WTC11 (cell line): ENCODE data around the gene GRIN2A. TPM values are rescaled to one million over a fixed set of nuclear protein-coding genes. Genes with fewer than 3 reads are reported as not detected.

Source experiments
- ATAC-seq: fragments of 200-7000 bp; cut with Tn5 transposase; 2 replicates; pipeline ENCODE4 v1.10.0; 2021; ENCODE audit warnings: mild to moderate bottlenecking, moderate library complexity
- CTCF ChIA-PET: fragments of 300-600 bp; sonication (Branson Sonifier 250); formaldehyde crosslinking; loops from one replicate; lab custom pipeline; 2021; ENCODE audit warnings: antibody characterized with exemption; lab: Charles Lee
- POLR2A ChIA-PET: fragments of 350-600 bp; sonication (Branson Sonifier 250); formaldehyde crosslinking; loops from one replicate; lab custom pipeline; 2021; ENCODE audit warnings: antibody characterized with exemption; lab: Charles Lee
- DNase-seq: peaks from one replicate; pipeline ENCODE4 v3.0.0; 2021; ENCODE audit warnings: low spot score
- H3K27ac Mint-ChIP-seq: 2 replicates; pipeline ENCODE4 v1.8.0; 2021; ENCODE audit warnings: mixed read lengths
- H3K27me3 Mint-ChIP-seq: 2 replicates; pipeline ENCODE4 v1.8.0; 2021; ENCODE audit warnings: low read depth, mild to moderate bottlenecking, moderate library complexity, mixed read lengths
- H3K36me3 Mint-ChIP-seq: 2 replicates; pipeline ENCODE4 v1.8.0; 2021; ENCODE audit warnings: mixed read lengths
- H3K4me1 Mint-ChIP-seq: 2 replicates; pipeline ENCODE4 v1.8.0; 2022; ENCODE audit warnings: mixed read lengths
- H3K4me3 Mint-ChIP-seq: 2 replicates; pipeline ENCODE4 v1.8.0; 2021; ENCODE audit warnings: mild to moderate bottlenecking, moderate library complexity, mixed read lengths
- H3K9me3 Mint-ChIP-seq: 2 replicates; pipeline ENCODE4 v1.8.0; 2021; ENCODE audit warnings: mixed read lengths
- E2F1 ChIP-seq: sonication (generic); formaldehyde crosslinking; IDR thresholded peaks from 2 replicates; pipeline ENCODE4 v1.8.0; 2022; ENCODE audit warnings: mild to moderate bottlenecking, missing genetic modification reagents
- E2F4 ChIP-seq: sonication (generic); formaldehyde crosslinking; IDR thresholded peaks from 2 replicates; pipeline ENCODE4 v1.8.1; 2022; ENCODE audit warnings: low read depth, mild to moderate bottlenecking, moderate library complexity, missing genetic modification reagents, borderline replicate concordance
- HMGA2 ChIP-seq: fragments of 250-450 bp; sonication (Bioruptor Pico); IDR thresholded peaks from 2 replicates; pipeline ENCODE4 v1.4.0; 2021; ENCODE audit warnings: mild to moderate bottlenecking, moderate library complexity
- HMGXB4 ChIP-seq: sonication (generic); formaldehyde crosslinking; IDR thresholded peaks from 2 replicates; pipeline ENCODE4 v1.8.1; 2023; ENCODE audit warnings: mild to moderate bottlenecking, moderate library complexity, missing genetic modification reagents
- IRF1 ChIP-seq: sonication (generic); formaldehyde crosslinking; IDR thresholded peaks from 2 replicates; pipeline ENCODE4 v1.8.0; 2023; ENCODE audit warnings: missing genetic modification reagents
- JUN ChIP-seq: sonication (generic); formaldehyde crosslinking; IDR thresholded peaks from 2 replicates; pipeline ENCODE4 v1.8.0; 2023; ENCODE audit warnings: mild to moderate bottlenecking, missing genetic modification reagents
- MAX ChIP-seq: sonication (generic); formaldehyde crosslinking; IDR thresholded peaks from 2 replicates; pipeline ENCODE4 v1.8.0; 2022; ENCODE audit warnings: mild to moderate bottlenecking, missing genetic modification reagents
- RORB ChIP-seq: fragments of 250-450 bp; sonication (Bioruptor Pico); IDR thresholded peaks from 2 replicates; pipeline ENCODE4 v1.9.0; 2021; ENCODE audit warnings: mild to moderate bottlenecking
- SOX15 ChIP-seq: fragments of 250-450 bp; sonication (Bioruptor Pico); IDR thresholded peaks from 2 replicates; pipeline ENCODE4 v1.9.0; 2021; ENCODE audit warnings: mild to moderate bottlenecking
- ZNF423 ChIP-seq: fragments of 250-450 bp; sonication (Bioruptor Pico); IDR thresholded peaks from 2 replicates; pipeline ENCODE4 v2.1.2; 2022; ENCODE audit warnings: mild to moderate bottlenecking, moderate library complexity
- ZNF425 ChIP-seq: fragments of 250-450 bp; sonication (Bioruptor Pico); conservative IDR thresholded peaks from 2 replicates; pipeline ENCODE4 v1.9.0; 2021; ENCODE audit warnings: mild to moderate bottlenecking
- total RNA-seq: library from RNA; stranded (reverse); gene quantifications from 3 replicates; pipeline ENCODE4 v1.2.3, GENCODE V29; 2021
- TF ChIP-seq, protein P1 (sequence below): sonication (generic); formaldehyde crosslinking; IDR thresholded peaks from 2 replicates; pipeline ENCODE4 v1.8.0; 2023; ENCODE audit warnings: missing genetic modification reagents, mild to moderate bottlenecking, borderline replicate concordance
- TF ChIP-seq, protein P2 (sequence below): sonication (generic); formaldehyde crosslinking; conservative IDR thresholded peaks from 2 replicates; pipeline ENCODE4 v1.8.1; 2022; ENCODE audit warnings: mild to moderate bottlenecking, missing genetic modification reagents
- TF ChIP-seq, protein P3 (sequence below): sonication (generic); formaldehyde crosslinking; IDR thresholded peaks from 2 replicates; pipeline ENCODE4 v1.8.1; 2023; ENCODE audit warnings: mild to moderate bottlenecking, missing genetic modification reagents

The GRIN2A gene
- total RNA-seq, 1 experiment from 2014 or later: 3.5 TPM

GRCh38 chr16:10001258-10001775 is 180.9 kb downstream of the GRIN2A start:
- ATAC-seq (no peak), DNase-seq (no peak)
- Mint-ChIP-seq H3K4me1 (peaks cover 5% of the 10 kb centered on the region), H3K36me3 (peaks cover 2% of the 10 kb centered on the region; the same call in 1 of the 2 replicates), H3K4me3 (no peak overlapping the region), H3K9me3 (peaks cover 23% of the 10 kb centered on the region), H3K27me3 (no peaks in the 10 kb centered on the region; the same call in 1 of the 2 replicates), H3K27ac (no peak overlapping the region)
- POLR2A ChIA-PET: no interaction called here
- CTCF ChIA-PET: no interaction called here
- TF ChIP-seq JUN (CRISPR knock-in tag): no peak
- TF ChIP-seq HMGA2 (CRISPR knock-in tag): no peak
- no peak for TF ChIP-seq IRF1 (CRISPR knock-in tag)

DNA sequence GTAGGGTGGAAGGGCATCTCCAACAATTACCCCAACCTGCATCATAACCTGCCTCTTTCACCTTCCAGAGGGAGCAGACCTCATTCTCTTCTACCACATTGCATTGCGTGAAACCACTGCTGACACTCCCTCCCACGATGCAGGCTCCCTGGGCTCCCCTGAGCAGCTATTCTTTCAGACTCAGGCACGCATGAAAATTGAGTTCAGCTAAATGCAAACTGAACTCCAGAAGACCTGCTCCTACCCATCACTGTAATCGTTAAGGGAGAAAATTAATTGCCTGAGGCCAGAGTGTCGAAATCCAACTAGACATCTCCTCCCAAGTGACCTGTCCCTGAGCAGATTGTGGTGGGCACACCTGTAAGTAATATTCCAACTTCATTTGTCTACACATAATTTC is 186.0 kb downstream of the GRIN2A start:
- no peaks in the 10 kb centered on the region for H3K36me3 Mint-ChIP-seq
- H3K27ac Mint-ChIP-seq: no peak overlapping the region
- no peak for TF ChIP-seq ZNF425
- TF ChIP-seq E2F4 (CRISPR knock-in tag): no peak
- no peak for TF ChIP-seq SOX15 (CRISPR knock-in tag)
- TF ChIP-seq MAX (CRISPR knock-in tag): no peak
- no peak for TF ChIP-seq ZNF423 (CRISPR knock-in tag)
- TF ChIP-seq RORB (CRISPR knock-in tag): no peak
- no peak for TF ChIP-seq E2F1 (CRISPR knock-in tag)
- TF ChIP-seq, protein P1, sequence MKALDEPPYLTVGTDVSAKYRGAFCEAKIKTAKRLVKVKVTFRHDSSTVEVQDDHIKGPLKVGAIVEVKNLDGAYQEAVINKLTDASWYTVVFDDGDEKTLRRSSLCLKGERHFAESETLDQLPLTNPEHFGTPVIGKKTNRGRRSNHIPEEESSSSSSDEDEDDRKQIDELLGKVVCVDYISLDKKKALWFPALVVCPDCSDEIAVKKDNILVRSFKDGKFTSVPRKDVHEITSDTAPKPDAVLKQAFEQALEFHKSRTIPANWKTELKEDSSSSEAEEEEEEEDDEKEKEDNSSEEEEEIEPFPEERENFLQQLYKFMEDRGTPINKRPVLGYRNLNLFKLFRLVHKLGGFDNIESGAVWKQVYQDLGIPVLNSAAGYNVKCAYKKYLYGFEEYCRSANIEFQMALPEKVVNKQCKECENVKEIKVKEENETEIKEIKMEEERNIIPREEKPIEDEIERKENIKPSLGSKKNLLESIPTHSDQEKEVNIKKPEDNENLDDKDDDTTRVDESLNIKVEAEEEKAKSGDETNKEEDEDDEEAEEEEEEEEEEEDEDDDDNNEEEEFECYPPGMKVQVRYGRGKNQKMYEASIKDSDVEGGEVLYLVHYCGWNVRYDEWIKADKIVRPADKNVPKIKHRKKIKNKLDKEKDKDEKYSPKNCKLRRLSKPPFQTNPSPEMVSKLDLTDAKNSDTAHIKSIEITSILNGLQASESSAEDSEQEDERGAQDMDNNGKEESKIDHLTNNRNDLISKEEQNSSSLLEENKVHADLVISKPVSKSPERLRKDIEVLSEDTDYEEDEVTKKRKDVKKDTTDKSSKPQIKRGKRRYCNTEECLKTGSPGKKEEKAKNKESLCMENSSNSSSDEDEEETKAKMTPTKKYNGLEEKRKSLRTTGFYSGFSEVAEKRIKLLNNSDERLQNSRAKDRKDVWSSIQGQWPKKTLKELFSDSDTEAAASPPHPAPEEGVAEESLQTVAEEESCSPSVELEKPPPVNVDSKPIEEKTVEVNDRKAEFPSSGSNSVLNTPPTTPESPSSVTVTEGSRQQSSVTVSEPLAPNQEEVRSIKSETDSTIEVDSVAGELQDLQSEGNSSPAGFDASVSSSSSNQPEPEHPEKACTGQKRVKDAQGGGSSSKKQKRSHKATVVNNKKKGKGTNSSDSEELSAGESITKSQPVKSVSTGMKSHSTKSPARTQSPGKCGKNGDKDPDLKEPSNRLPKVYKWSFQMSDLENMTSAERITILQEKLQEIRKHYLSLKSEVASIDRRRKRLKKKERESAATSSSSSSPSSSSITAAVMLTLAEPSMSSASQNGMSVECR (CRISPR knock-in tag): no peak
- TF ChIP-seq HMGXB4: no peak
- TF ChIP-seq, protein P2, sequence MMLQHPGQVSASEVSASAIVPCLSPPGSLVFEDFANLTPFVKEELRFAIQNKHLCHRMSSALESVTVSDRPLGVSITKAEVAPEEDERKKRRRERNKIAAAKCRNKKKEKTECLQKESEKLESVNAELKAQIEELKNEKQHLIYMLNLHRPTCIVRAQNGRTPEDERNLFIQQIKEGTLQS (CRISPR knock-in tag): no peak
- TF ChIP-seq, protein P3, sequence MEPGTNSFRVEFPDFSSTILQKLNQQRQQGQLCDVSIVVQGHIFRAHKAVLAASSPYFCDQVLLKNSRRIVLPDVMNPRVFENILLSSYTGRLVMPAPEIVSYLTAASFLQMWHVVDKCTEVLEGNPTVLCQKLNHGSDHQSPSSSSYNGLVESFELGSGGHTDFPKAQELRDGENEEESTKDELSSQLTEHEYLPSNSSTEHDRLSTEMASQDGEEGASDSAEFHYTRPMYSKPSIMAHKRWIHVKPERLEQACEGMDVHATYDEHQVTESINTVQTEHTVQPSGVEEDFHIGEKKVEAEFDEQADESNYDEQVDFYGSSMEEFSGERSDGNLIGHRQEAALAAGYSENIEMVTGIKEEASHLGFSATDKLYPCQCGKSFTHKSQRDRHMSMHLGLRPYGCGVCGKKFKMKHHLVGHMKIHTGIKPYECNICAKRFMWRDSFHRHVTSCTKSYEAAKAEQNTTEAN: no peak
- ATAC-seq: no peak
- ChIA-PET POLR2A (no interaction called here), CTCF (interaction anchor here (1.0 kb wide), 1 partner anchor 738 kb away, joined by 3 read pairs; no protein-coding TSS in a partner anchor)
- H3K27me3 Mint-ChIP-seq: no peaks in the 10 kb centered on the region; the same call in 1 of the 2 replicates
- DNase-seq: no peak
- H3K9me3 Mint-ChIP-seq: peaks cover 7% of the 10 kb centered on the region
- peaks cover 16% of the 10 kb centered on the region for H3K4me1 Mint-ChIP-seq
- H3K4me3 Mint-ChIP-seq: no peak overlapping the region
